Ascending aorta (tissue), 2 donors: ENCODE results near the gene PYGB. TPM values are rescaled to one million over a fixed set of nuclear protein-coding genes. Genes with fewer than 3 reads are reported as not detected.

Source experiments
- DNase-seq, 2 donors: peaks; one replicate each; pipeline ENCODE4 v3.0.0-alpha.2; 2019; ENCODE audit warnings: low spot score in 2 of 2
- H3K27ac ChIP-seq, 2 donors: fragments of 200-600 bp; sonication (generic); one replicate each; pipeline ENCODE4 v1.5.1; 2016 to 2017; ENCODE audit warnings: mild to moderate bottlenecking in 1 of 2
- H3K27me3 ChIP-seq: fragments of 200-600 bp; sonication (generic); one replicate; pipeline ENCODE4 v1.5.1; 2017
- H3K36me3 ChIP-seq, 2 donors: fragments of 200-600 bp; sonication (generic); one replicate each; pipeline ENCODE4 v1.5.1; 2016
- H3K4me1 ChIP-seq, 2 donors: fragments of 200-600 bp; sonication (generic); one replicate each; pipeline ENCODE4 v1.5.1; 2016 to 2017; ENCODE audit warnings: mild to moderate bottlenecking in 1 of 2
- H3K4me3 ChIP-seq, 2 donors: fragments of 200-600 bp; sonication (generic); one replicate each; pipeline ENCODE4 v1.5.1; 2016 to 2017; ENCODE audit warnings: mild to moderate bottlenecking in 1 of 2
- H3K9me3 ChIP-seq, 2 donors: fragments of 200-600 bp; sonication (generic); one replicate each; pipeline ENCODE4 v1.5.1; 2016
- CTCF ChIP-seq, 3 experiments: fragments of 200-600 bp in 2 of 3; fragments of 450-650 bp in 1 of 3; sonication (generic) in 2 of 3; IDR thresholded peaks; one replicate each; pipeline ENCODE4 v1.5.1; 2016 to 2019; ENCODE audit warnings: antibody characterized with exemption in 3 of 3, mild to moderate bottlenecking in 1 of 3, moderate library complexity in 1 of 3
- intact Hi-C: fragments of 100-400 bp; cut with DNase I; formaldehyde crosslinking; loops from one replicate; pipeline ENCODE4 v1.15.1; 2023
- total RNA-seq: library from RNA; depleted of rRNA; stranded (reverse); fragments of >200 nt; gene quantifications from one replicate; pipeline ENCODE4 v1.1.0, GENCODE V29; 2016

PYGB gene
- total RNA-seq, 1 donor from 2014 or later, result 125 TPM

GRCh38 chr20:25213566-25214425 is 34.1 kb upstream of the PYGB start:
- intact Hi-C loops, result no loop called here
- Histone ChIP-seq H3K9me3 (no peaks in the 10 kb centered on the region), H3K4me3 (no peak overlapping the region), H3K36me3 (peaks cover 62 to 88% of the 10 kb centered on the region in 2 donors), H3K27me3 (no peaks in the 10 kb centered on the region), H3K4me1 (no peaks in the 10 kb centered on the region), H3K27ac (no peak overlapping the region)
- TF ChIP-seq CTCF (IDR thresholded peaks at IDR 0.05), result no peak
- DNase-seq, result peak in 1 of 2 donors; percentile 25

- intact Hi-C loops, result no loop called here
- Histone ChIP-seq H3K9me3 (no peaks in the 10 kb centered on the region), H3K36me3 (peaks cover 62 to 92% of the 10 kb centered on the region in 2 donors), H3K27me3 (no peaks in the 10 kb centered on the region), H3K4me3 (no peak overlapping the region), H3K27ac (no peak overlapping the region), H3K4me1 (no peaks in the 10 kb centered on the region)
- DNase-seq, result no peak
- no peak for TF ChIP-seq CTCF (IDR thresholded peaks at IDR 0.05)
These were observed 33.5 kb upstream of the PYGB start for GRCh38 chr20:25214426-25214790.

- intact Hi-C loops, result no loop called here
- DNase-seq, result no peak
- H3K27ac ChIP-seq, result no peak overlapping the region
- TF ChIP-seq CTCF (IDR thresholded peaks at IDR 0.05), result no peak
- H3K36me3 ChIP-seq, result peaks cover 60 to 95% of the 10 kb centered on the region in 2 donors
- H3K9me3 ChIP-seq, result no peaks in the 10 kb centered on the region
- H3K4me3 ChIP-seq, result no peak overlapping the region
- H3K4me1 ChIP-seq, result no peaks in the 10 kb centered on the region
- H3K27me3 ChIP-seq, result no peaks in the 10 kb centered on the region
These were observed 33.1 kb upstream of the PYGB start for GRCh38 chr20:25214819-25215218.

- no peaks in the 10 kb centered on the region for H3K9me3 ChIP-seq
- intact Hi-C loops, result no loop called here
- no peak for TF ChIP-seq CTCF (IDR thresholded peaks at IDR 0.05)
- H3K4me1 ChIP-seq, result no peaks in the 10 kb centered on the region
- DNase-seq, result no peak
- H3K27ac ChIP-seq, result no peak overlapping the region
- peaks cover 62 to 93% of the 10 kb centered on the region in 2 donors for H3K36me3 ChIP-seq
- no peaks in the 10 kb centered on the region for H3K27me3 ChIP-seq
- H3K4me3 ChIP-seq, result no peak overlapping the region
These were observed 32.4 kb upstream of the PYGB start for GRCh38 chr20:25215521-25215920.

DNA sequence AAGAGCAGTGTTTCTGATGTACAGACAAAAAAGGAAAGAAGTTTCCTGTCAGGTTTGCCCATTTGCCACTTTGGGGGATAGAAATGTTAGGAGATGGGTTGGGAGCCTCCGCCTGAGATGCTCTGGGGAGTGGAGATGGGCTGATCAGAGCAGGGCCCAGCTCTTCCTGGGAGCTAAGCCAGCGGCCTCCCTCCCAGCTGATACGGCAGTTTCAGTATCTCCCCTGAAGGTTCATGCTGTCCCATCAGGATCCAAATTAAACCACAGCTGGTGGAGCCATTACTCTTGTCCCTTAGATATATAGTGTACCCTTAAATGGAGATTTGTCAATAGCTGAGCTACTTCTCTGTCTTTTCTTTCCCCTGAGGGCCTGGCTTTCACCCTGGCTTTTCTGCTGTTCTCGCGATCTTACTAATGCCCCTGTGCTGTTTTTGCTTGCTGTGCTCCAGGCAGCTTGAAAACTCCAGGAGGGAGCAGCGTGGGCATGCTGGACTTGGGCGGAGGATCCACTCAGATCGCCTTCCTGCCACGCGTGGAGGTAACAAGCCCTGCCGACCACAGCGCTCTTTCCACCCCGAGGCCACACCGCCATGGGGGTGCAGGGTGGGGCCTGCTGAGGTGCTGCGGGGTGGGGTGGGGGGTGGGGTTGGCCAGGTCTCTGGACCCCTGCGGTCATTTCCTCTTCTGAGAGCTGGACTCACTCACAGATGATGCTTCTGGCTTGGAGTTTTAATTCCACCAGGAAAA is 31.5 kb upstream of the PYGB start:
- Histone ChIP-seq H3K27me3 (no peaks in the 10 kb centered on the region), H3K36me3 (peaks cover 63 to 85% of the 10 kb centered on the region in 2 donors), H3K4me1 (no peaks in the 10 kb centered on the region), H3K27ac (no peak overlapping the region), H3K9me3 (no peaks in the 10 kb centered on the region), H3K4me3 (no peak overlapping the region)
- no peak for DNase-seq
- intact Hi-C loops, result no loop called here
- no peak for TF ChIP-seq CTCF (IDR thresholded peaks at IDR 0.05)
